Activated naive CD8-positive, alpha-beta T cell treated with anti-CD3 and anti-CD28 coated beads for 36 hours (primary cell): Measurements from ENCODE around the gene CASTOR2. TPM values are rescaled to one million over a fixed set of nuclear protein-coding genes. Genes with fewer than 3 reads are reported as not detected.
"Not testable (repeated sequence)": the region's sequence is repeated elsewhere in the genome, so short reads cannot be mapped to it uniquely, and the experiment has no call there.

ENCODE experiments used
- DNase-seq: peaks from one replicate; pipeline ENCODE4 v3.0.0; 2021
- H3K27ac Mint-ChIP-seq: one replicate; pipeline ENCODE4 v1.8.0; 2022; ENCODE audit warnings: mild to moderate bottlenecking, moderate library complexity, mixed read lengths
- H3K27me3 Mint-ChIP-seq: one replicate; pipeline ENCODE4 v1.8.0; 2022; ENCODE audit warnings: mild to moderate bottlenecking, mixed read lengths
- H3K36me3 Mint-ChIP-seq: one replicate; pipeline ENCODE4 v1.8.0; 2021; ENCODE audit warnings: mild to moderate bottlenecking, mixed read lengths
- H3K4me1 Mint-ChIP-seq: one replicate; pipeline ENCODE4 v1.8.0; 2021; ENCODE audit warnings: mixed read lengths
- H3K4me3 Mint-ChIP-seq: one replicate; pipeline ENCODE4 v1.8.0; 2022; ENCODE audit warnings: mild to moderate bottlenecking, moderate library complexity, mixed read lengths
- H3K9me3 Mint-ChIP-seq: one replicate; pipeline ENCODE4 v1.8.0; 2022; ENCODE audit warnings: mixed read lengths
- total RNA-seq, 2 experiments: library from RNA; stranded (reverse); gene quantifications; one replicate each; pipeline ENCODE4 v1.2.3, GENCODE V29; 2021

Gene CASTOR2
- total RNA-seq, 2 experiments from 2014 or later: 1.9 to 3.3 TPM

DNA sequence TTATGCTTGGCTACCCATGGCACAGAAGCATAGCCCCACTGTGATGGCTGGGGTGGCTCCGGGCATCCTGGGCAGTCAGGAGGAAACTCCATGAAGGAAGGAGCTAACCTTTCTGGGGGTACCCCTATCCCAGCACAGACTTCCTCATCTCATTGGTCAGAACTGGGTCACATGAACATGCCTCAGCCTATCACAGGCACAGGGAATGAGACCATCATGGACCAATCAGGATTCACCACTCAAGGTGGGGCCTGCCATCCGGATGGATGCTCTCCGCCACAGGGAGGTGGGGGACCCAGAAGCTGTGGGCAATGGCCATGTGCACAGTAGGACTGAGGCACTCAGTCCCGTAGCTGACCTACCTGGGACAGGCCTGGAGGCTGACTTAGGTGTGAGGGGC, 6.9 kb downstream of the CASTOR2 start:
- DNase-seq, H3K27ac Mint-ChIP-seq, H3K27me3 Mint-ChIP-seq, H3K36me3 Mint-ChIP-seq, H3K4me3 Mint-ChIP-seq, H3K4me1 Mint-ChIP-seq, H3K9me3 Mint-ChIP-seq: not testable (repeated sequence)

- not testable (repeated sequence) for H3K9me3 Mint-ChIP-seq, H3K27me3 Mint-ChIP-seq, H3K4me3 Mint-ChIP-seq, H3K36me3 Mint-ChIP-seq, DNase-seq, H3K4me1 Mint-ChIP-seq, H3K27ac Mint-ChIP-seq
Observed at GRCh38 chr7:74972377-74972776, 7.9 kb downstream of the CASTOR2 start.

DNA sequence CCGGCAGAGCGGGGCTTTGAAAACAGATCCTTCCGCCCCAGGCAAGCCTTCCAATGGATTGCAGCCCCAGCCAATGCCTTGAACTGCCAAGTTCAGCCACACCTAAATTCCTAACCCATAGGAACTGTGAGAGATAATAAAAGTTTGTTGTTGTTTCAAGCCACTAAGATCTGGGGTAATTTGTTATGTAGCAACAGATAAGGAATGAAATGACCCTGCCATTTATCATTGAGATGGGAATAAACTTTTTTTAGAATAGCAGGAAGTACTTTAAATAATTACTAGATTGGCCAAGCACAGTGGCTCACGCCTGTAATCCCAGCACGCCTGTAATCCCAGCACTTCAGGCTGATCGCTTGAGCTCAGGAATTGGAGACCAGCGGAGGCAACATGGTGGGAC, 11.5 kb downstream of the CASTOR2 start:
- H3K27ac Mint-ChIP-seq, H3K4me3 Mint-ChIP-seq, H3K36me3 Mint-ChIP-seq, H3K9me3 Mint-ChIP-seq, H3K27me3 Mint-ChIP-seq, DNase-seq, H3K4me1 Mint-ChIP-seq: not testable (repeated sequence)

- not testable (repeated sequence) for DNase-seq, H3K4me1 Mint-ChIP-seq, H3K4me3 Mint-ChIP-seq, H3K27me3 Mint-ChIP-seq, H3K27ac Mint-ChIP-seq, H3K36me3 Mint-ChIP-seq, H3K9me3 Mint-ChIP-seq
Observed at GRCh38 chr7:74977523-74977922, 13.0 kb downstream of the CASTOR2 start.

DNA sequence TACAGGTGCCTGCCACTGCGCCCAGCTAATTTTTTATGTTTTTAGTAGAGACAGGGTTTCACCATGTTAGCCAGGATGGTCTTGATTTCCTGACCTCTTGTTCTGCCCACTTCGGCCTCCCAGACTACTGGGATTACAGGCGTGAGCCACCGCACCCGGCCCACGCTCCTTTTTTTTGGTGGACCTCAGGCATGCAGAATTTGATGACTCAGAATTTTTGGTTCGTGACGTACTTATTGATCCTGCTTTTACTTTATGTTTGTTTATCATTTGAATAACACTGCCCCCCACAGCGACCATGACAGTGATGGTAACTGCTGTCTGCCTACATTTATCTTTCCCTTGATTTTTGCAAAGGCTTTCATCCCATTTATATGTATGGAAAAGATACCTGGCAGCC, 23.9 kb downstream of the CASTOR2 start:
- H3K4me3 Mint-ChIP-seq, H3K27ac Mint-ChIP-seq, H3K36me3 Mint-ChIP-seq, H3K27me3 Mint-ChIP-seq, H3K4me1 Mint-ChIP-seq, DNase-seq, H3K9me3 Mint-ChIP-seq: not testable (repeated sequence)

DNA sequence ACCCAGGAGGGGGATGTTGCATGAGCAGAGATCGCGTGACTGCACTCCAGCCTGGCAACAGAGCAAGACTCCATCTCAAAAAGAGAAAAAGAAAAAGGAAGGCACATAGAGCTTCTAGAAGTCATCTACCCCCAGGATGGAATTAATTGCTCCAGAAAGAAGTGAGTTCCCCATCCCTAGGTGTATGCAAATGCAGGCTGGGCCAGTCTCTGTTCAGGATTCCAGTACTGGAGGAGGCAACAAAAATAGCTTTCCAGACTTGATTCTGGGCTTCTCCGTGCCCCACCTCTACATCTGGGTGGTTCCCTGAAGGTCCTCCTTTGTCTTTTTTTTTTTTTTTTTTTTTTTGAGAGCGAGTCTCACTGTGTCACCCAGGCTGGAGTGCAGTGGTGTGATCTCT, 28.6 kb downstream of the CASTOR2 start:
- Mint-ChIP-seq H3K9me3 (no peaks in the 10 kb centered on the region), H3K27me3 (no peaks in the 10 kb centered on the region), H3K36me3 (no peaks in the 10 kb centered on the region), H3K27ac (no peak overlapping the region), H3K4me3 (no peak overlapping the region), H3K4me1 (no peaks in the 10 kb centered on the region)
- DNase-seq: no peak

- not testable (repeated sequence) for H3K36me3 Mint-ChIP-seq, H3K27ac Mint-ChIP-seq, DNase-seq, H3K4me1 Mint-ChIP-seq, H3K9me3 Mint-ChIP-seq, H3K4me3 Mint-ChIP-seq, H3K27me3 Mint-ChIP-seq
Observed at GRCh38 chr7:74994869-74995543, 30.5 kb downstream of the CASTOR2 start.

DNA sequence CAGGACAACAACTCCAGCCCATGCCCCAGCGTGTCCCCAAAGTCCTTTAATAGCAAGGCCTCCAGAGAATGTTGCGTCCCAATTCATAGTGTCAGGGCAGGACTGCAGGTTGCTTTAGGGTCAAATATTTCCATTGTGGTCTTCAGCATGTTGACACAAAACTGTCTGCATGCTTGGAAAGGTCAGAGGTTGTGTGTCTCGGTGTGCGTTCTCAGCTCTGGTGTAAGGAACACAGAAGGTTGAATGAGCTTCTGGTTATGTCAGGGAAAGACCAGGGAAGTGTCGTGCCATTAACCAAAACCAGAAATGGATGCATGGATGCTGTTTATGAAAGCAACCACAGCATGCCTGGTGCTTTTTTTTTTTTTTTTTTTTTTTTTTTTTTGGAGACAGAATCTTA, 31.9 kb downstream of the CASTOR2 start:
- not testable (repeated sequence) for H3K27ac Mint-ChIP-seq, H3K4me1 Mint-ChIP-seq, H3K9me3 Mint-ChIP-seq, H3K4me3 Mint-ChIP-seq, H3K27me3 Mint-ChIP-seq, DNase-seq, H3K36me3 Mint-ChIP-seq

- H3K4me1 Mint-ChIP-seq, DNase-seq, H3K4me3 Mint-ChIP-seq, H3K9me3 Mint-ChIP-seq, H3K27me3 Mint-ChIP-seq, H3K36me3 Mint-ChIP-seq, H3K27ac Mint-ChIP-seq: not testable (repeated sequence)
Observed at GRCh38 chr7:74997811-74998210, 33.3 kb downstream of the CASTOR2 start.

- not testable (repeated sequence) for H3K27me3 Mint-ChIP-seq, H3K27ac Mint-ChIP-seq, H3K9me3 Mint-ChIP-seq, H3K4me1 Mint-ChIP-seq, H3K4me3 Mint-ChIP-seq, DNase-seq, H3K36me3 Mint-ChIP-seq
Observed at GRCh38 chr7:75001356-75001755, 36.9 kb downstream of the CASTOR2 start.

- H3K27ac Mint-ChIP-seq: no peak overlapping the region
- no peak for DNase-seq
- no peaks in the 10 kb centered on the region for H3K27me3 Mint-ChIP-seq
- no peak overlapping the region for H3K4me3 Mint-ChIP-seq
- no peaks in the 10 kb centered on the region for H3K4me1 Mint-ChIP-seq
- peaks cover 3% of the 10 kb centered on the region for H3K36me3 Mint-ChIP-seq
- H3K9me3 Mint-ChIP-seq: no peaks in the 10 kb centered on the region
Observed at GRCh38 chr7:75010036-75010435, 45.5 kb downstream of the CASTOR2 start.

- Mint-ChIP-seq H3K27ac (no peak overlapping the region), H3K9me3 (no peaks in the 10 kb centered on the region), H3K36me3 (no peaks in the 10 kb centered on the region), H3K27me3 (no peaks in the 10 kb centered on the region), H3K4me3 (no peak overlapping the region), H3K4me1 (no peaks in the 10 kb centered on the region)
- DNase-seq: no peak
Observed at GRCh38 chr7:75017832-75018231, 53.3 kb downstream of the CASTOR2 start.

DNA sequence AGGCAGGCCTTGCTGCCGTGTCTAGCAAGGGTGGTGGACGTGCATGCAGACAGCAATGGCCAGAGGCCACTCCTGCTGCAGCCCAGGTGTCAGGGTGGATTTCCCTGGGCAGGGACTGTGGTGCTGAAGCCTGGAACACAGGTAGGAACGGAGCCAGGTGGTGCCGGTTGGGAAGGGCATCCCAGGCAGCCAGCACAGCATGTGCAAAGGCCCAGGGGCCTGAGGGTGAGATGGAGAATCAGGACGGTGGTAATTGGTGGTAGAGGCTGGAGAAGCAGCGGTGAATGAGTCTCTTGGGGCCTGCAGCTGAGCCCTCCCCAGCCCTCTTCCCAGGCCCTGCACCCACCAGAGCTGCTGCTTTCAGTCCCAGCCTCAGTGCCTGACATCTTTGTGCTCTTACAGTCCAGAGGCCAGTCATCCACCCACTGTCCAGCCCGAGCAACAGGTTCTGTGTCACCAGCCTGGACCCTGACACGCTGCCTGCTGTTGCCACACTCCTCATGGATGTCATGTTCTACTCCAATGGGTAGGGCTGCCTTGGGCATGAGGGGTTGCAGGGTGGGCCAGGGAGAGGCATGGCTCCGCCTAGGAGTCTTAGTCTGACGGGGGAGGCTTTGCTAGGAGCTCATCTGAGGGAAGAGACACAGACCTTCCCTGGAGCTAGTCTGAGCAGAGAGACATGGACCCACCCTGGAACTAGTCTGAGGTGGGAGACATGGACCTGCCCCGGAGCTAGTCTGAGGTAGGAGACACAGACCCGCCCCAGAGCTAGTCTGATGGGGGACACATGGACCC, 54.3 kb downstream of the CASTOR2 start:
- Mint-ChIP-seq H3K27ac (no peak overlapping the region), H3K27me3 (no peaks in the 10 kb centered on the region), H3K36me3 (no peaks in the 10 kb centered on the region), H3K4me3 (no peak overlapping the region), H3K9me3 (no peaks in the 10 kb centered on the region), H3K4me1 (no peaks in the 10 kb centered on the region)
- no peak for DNase-seq

DNA sequence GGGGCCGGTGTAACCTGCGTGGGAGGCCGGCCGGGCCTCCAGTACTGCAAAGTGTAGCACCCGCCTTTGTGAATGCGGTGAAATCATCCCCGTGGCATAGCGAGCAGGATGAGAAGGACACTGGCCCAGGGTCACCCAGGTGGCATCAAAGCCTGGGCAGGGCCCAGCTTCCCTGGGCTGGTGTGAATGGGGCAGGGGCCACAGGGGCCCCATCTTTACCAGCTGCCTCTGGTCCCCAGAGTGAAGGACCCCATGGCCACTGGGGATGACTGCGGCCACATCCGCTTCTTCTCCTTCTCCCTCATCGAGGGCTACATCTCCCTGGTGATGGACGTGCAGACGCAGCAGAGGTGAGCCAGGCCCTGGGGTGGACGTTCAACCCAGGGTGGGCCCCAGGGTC, 55.3 kb downstream of the CASTOR2 start:
- no peak overlapping the region for H3K4me3 Mint-ChIP-seq
- no peak for DNase-seq
- no peaks in the 10 kb centered on the region for H3K36me3 Mint-ChIP-seq
- H3K27me3 Mint-ChIP-seq: no peaks in the 10 kb centered on the region
- no peak overlapping the region for H3K27ac Mint-ChIP-seq
- no peaks in the 10 kb centered on the region for H3K4me1 Mint-ChIP-seq
- H3K9me3 Mint-ChIP-seq: no peaks in the 10 kb centered on the region

- Mint-ChIP-seq H3K9me3 (no peaks in the 10 kb centered on the region), H3K36me3 (no peaks in the 10 kb centered on the region), H3K4me1 (no peaks in the 10 kb centered on the region), H3K4me3 (no peak overlapping the region), H3K27ac (no peak overlapping the region), H3K27me3 (no peaks in the 10 kb centered on the region)
- no peak for DNase-seq
Observed at GRCh38 chr7:75024922-75025321, 60.4 kb downstream of the CASTOR2 start.

- no peak overlapping the region for H3K27ac Mint-ChIP-seq
- H3K4me1 Mint-ChIP-seq: no peaks in the 10 kb centered on the region
- H3K4me3 Mint-ChIP-seq: no peak overlapping the region
- H3K36me3 Mint-ChIP-seq: no peaks in the 10 kb centered on the region
- H3K27me3 Mint-ChIP-seq: no peaks in the 10 kb centered on the region
- no peaks in the 10 kb centered on the region for H3K9me3 Mint-ChIP-seq
- no peak for DNase-seq
Observed at GRCh38 chr7:75028299-75028698, 63.8 kb downstream of the CASTOR2 start.
